ENCODE data around the gene SEMA3G. TPM values are rescaled to one million over a fixed set of nuclear protein-coding genes. Genes with fewer than 3 reads are reported as not detected.

Gene SEMA3G
- total and polyA plus RNA-seq, 2 experiments from 2014 or later, result 0.47 to 2.5 TPM

- Mint-ChIP-seq H3K27me3 (ENCODE audit: insufficient read depth, low read depth, poor library complexity) (peaks cover 11% of the 10 kb centered on the region), H3K4me1 (no peaks in the 10 kb centered on the region; the same call in 2 of the 3 replicates), H3K9me3 (no peaks in the 10 kb centered on the region; the same call in 2 of the 3 replicates), H3K27ac (no peak overlapping the region), H3K4me3 (no peak overlapping the region), H3K36me3 (ENCODE audit: low read depth) (peaks cover 60% of the 10 kb centered on the region)
- Histone ChIP-seq H3K36me3 (ENCODE audit: insufficient read depth) (peaks cover 10% of the 10 kb centered on the region; the same call in 1 of the 2 replicates), H3K79me2 (replicated peaks; ENCODE audit: insufficient read depth) (no peaks in the 10 kb centered on the region; the same call in 1 of the 2 replicates), H2AFZ (no peak overlapping the region), H3K9me2 (ENCODE audit: insufficient read depth) (no peaks in the 10 kb centered on the region), H3F3A (replicated peaks; ENCODE audit: low read depth) (0 out of 2 replicates have a peak, but pooled peaks cover 5% of the 10 kb centered on the region), H4K20me1 (replicated peaks; ENCODE audit: insufficient read depth) (peaks cover 8% of the 10 kb centered on the region), H3K27ac (ENCODE audit: low read depth) (no peak overlapping the region), H3K4me3 (no peak overlapping the region), H3K27me3 (ENCODE audit: insufficient read depth) (no peaks in the 10 kb centered on the region), H3K4me1 (ENCODE audit: insufficient read depth) (no peaks in the 10 kb centered on the region), H3K4me2 (no peak overlapping the region)
- TF ChIP-seq JUNB (IDR thresholded peaks at IDR 0.05; ENCODE audit: unreplicated experiment) (no peak), NANOG (IDR thresholded peaks at IDR 0.05; ENCODE audit: borderline replicate concordance) (no peak), ZNF331 (CRISPR knock-in tag; IDR thresholded peaks at IDR 0.05; ENCODE audit: low read depth) (no peak), EZH2 (IDR thresholded peaks at IDR 0.05; ENCODE audit: low read depth, unreplicated experiment) (no peak), STAT1 (IDR thresholded peaks at IDR 0.05; ENCODE audit: unreplicated experiment) (no peak)
- TF ChIP-seq, protein P1, sequence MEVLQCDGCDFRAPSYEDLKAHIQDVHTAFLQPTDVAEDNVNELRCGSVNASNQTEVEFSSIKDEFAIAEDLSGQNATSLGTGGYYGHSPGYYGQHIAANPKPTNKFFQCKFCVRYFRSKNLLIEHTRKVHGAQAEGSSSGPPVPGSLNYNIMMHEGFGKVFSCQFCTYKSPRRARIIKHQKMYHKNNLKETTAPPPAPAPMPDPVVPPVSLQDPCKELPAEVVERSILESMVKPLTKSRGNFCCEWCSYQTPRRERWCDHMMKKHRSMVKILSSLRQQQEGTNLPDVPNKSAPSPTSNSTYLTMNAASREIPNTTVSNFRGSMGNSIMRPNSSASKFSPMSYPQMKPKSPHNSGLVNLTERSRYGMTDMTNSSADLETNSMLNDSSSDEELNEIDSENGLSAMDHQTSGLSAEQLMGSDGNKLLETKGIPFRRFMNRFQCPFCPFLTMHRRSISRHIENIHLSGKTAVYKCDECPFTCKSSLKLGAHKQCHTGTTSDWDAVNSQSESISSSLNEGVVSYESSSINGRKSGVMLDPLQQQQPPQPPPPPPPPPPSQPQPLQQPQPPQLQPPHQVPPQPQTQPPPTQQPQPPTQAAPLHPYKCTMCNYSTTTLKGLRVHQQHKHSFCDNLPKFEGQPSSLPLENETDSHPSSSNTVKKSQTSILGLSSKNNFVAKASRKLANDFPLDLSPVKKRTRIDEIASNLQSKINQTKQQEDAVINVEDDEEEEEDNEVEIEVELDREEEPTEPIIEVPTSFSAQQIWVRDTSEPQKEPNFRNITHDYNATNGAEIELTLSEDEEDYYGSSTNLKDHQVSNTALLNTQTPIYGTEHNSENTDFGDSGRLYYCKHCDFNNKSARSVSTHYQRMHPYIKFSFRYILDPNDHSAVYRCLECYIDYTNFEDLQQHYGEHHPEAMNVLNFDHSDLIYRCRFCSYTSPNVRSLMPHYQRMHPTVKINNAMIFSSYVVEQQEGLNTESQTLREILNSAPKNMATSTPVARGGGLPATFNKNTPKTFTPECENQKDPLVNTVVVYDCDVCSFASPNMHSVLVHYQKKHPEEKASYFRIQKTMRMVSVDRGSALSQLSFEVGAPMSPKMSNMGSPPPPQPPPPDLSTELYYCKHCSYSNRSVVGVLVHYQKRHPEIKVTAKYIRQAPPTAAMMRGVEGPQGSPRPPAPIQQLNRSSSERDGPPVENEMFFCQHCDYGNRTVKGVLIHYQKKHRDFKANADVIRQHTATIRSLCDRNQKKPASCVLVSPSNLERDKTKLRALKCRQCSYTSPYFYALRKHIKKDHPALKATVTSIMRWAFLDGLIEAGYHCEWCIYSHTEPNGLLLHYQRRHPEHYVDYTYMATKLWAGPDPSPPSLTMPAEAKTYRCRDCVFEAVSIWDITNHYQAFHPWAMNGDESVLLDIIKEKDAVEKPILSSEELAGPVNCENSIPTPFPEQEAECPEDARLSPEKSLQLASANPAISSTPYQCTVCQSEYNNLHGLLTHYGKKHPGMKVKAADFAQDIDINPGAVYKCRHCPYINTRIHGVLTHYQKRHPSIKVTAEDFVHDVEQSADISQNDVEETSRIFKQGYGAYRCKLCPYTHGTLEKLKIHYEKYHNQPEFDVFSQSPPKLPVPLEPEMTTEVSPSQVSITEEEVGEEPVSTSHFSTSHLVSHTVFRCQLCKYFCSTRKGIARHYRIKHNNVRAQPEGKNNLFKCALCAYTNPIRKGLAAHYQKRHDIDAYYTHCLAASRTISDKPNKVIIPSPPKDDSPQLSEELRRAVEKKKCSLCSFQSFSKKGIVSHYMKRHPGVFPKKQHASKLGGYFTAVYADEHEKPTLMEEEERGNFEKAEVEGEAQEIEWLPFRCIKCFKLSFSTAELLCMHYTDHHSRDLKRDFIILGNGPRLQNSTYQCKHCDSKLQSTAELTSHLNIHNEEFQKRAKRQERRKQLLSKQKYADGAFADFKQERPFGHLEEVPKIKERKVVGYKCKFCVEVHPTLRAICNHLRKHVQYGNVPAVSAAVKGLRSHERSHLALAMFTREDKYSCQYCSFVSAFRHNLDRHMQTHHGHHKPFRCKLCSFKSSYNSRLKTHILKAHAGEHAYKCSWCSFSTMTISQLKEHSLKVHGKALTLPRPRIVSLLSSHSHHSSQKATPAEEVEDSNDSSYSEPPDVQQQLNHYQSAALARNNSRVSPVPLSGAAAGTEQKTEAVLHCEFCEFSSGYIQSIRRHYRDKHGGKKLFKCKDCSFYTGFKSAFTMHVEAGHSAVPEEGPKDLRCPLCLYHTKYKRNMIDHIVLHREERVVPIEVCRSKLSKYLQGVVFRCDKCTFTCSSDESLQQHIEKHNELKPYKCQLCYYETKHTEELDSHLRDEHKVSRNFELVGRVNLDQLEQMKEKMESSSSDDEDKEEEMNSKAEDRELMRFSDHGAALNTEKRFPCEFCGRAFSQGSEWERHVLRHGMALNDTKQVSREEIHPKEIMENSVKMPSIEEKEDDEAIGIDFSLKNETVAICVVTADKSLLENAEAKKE (CRISPR knock-in tag; IDR thresholded peaks at IDR 0.05), result no peak
- TF ChIP-seq, protein P2, sequence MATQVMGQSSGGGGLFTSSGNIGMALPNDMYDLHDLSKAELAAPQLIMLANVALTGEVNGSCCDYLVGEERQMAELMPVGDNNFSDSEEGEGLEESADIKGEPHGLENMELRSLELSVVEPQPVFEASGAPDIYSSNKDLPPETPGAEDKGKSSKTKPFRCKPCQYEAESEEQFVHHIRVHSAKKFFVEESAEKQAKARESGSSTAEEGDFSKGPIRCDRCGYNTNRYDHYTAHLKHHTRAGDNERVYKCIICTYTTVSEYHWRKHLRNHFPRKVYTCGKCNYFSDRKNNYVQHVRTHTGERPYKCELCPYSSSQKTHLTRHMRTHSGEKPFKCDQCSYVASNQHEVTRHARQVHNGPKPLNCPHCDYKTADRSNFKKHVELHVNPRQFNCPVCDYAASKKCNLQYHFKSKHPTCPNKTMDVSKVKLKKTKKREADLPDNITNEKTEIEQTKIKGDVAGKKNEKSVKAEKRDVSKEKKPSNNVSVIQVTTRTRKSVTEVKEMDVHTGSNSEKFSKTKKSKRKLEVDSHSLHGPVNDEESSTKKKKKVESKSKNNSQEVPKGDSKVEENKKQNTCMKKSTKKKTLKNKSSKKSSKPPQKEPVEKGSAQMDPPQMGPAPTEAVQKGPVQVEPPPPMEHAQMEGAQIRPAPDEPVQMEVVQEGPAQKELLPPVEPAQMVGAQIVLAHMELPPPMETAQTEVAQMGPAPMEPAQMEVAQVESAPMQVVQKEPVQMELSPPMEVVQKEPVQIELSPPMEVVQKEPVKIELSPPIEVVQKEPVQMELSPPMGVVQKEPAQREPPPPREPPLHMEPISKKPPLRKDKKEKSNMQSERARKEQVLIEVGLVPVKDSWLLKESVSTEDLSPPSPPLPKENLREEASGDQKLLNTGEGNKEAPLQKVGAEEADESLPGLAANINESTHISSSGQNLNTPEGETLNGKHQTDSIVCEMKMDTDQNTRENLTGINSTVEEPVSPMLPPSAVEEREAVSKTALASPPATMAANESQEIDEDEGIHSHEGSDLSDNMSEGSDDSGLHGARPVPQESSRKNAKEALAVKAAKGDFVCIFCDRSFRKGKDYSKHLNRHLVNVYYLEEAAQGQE (IDR thresholded peaks at IDR 0.05; ENCODE audit: unreplicated experiment), result no peak
- no peak for ATAC-seq
- no peak for DNase-seq (ENCODE audit: low spot score)
Observed at GRCh38 chr3:52484680-52485461, 40.0 kb upstream of the SEMA3G start.

All from GM23338 (cell line).